22Rv1 (cell line): Measurements from ENCODE around the gene BPIFB1.

Experiments
- H3K27ac ChIP-seq: fragments of 450-650 bp; 2 replicates; pipeline ENCODE4 v1.5.1; 2017
- ZFX ChIP-seq: fragments of 450-650 bp; IDR thresholded peaks from 2 replicates; pipeline ENCODE4 v1.6.1; 2017; ENCODE audit warnings: antibody characterized with exemption, borderline replicate concordance
- TF ChIP-seq, protein P1 (sequence below): fragments of 450-650 bp; IDR thresholded peaks from 2 replicates; pipeline ENCODE4 v1.5.1; 2017; ENCODE audit warnings: mild to moderate bottlenecking

BPIFB1 gene, protein sequence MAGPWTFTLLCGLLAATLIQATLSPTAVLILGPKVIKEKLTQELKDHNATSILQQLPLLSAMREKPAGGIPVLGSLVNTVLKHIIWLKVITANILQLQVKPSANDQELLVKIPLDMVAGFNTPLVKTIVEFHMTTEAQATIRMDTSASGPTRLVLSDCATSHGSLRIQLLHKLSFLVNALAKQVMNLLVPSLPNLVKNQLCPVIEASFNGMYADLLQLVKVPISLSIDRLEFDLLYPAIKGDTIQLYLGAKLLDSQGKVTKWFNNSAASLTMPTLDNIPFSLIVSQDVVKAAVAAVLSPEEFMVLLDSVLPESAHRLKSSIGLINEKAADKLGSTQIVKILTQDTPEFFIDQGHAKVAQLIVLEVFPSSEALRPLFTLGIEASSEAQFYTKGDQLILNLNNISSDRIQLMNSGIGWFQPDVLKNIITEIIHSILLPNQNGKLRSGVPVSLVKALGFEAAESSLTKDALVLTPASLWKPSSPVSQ

DNA sequence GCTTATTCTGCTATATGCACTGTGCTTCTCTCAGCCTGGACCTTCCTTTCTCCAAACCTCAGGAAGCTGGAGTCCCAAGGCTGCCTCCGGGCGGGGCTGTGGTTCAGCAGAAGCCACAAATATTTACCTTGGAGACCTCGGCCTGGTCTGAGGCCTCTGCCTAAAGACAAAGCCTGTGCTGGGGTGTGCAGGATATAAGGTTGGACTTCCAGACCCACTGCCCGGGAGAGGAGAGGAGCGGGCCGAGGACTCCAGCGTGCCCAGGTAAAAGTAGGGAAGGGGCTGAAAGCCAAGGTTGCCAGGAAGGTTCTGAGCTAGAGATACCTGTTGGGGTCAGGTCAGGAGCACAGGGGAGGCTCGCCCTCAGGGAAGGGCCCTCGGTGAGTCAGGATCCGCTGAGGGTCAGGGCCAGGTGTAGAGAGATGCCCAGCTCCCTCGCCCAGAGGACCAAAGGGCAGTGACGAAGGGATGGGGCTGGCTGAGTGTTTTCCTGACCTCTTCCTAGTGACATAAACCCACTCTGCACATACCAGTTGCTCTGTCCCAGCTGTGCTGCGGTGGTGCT, at the start of gene BPIFB1:
BPIFB1 (plus strand) TSS at position 224 of the 565 bp plus-strand sequence. CDS start 2,860 bp downstream, outside the sequence.
- TF ChIP-seq, protein P1, sequence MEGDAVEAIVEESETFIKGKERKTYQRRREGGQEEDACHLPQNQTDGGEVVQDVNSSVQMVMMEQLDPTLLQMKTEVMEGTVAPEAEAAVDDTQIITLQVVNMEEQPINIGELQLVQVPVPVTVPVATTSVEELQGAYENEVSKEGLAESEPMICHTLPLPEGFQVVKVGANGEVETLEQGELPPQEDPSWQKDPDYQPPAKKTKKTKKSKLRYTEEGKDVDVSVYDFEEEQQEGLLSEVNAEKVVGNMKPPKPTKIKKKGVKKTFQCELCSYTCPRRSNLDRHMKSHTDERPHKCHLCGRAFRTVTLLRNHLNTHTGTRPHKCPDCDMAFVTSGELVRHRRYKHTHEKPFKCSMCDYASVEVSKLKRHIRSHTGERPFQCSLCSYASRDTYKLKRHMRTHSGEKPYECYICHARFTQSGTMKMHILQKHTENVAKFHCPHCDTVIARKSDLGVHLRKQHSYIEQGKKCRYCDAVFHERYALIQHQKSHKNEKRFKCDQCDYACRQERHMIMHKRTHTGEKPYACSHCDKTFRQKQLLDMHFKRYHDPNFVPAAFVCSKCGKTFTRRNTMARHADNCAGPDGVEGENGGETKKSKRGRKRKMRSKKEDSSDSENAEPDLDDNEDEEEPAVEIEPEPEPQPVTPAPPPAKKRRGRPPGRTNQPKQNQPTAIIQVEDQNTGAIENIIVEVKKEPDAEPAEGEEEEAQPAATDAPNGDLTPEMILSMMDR: no peak
- TF ChIP-seq ZFX: no peak
- no peak within 1 kb of the TSS for H3K27ac ChIP-seq

DNA sequence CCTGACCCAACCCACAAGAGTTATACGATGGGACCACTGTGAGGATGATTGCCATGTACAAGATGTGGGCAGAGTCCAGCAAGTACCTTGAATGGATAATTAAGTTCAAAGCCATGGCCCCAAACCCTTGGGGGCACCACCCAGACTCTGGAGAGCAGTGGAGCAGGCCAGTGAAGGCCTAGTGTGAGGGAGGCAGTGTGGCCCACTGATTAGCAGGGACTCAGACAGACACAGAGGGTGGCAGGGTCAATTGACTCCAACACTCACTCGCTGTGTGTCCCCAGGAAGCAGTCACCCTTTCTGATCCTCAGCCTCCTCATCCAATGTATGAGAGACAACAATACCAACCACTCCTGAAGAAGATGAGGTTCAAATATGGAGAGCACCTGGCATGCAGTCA, 49.0 kb upstream of the BPIFB1 start:
- no peak for TF ChIP-seq ZFX
- TF ChIP-seq, protein P1: no peak
- H3K27ac ChIP-seq: no peak overlapping the region

DNA sequence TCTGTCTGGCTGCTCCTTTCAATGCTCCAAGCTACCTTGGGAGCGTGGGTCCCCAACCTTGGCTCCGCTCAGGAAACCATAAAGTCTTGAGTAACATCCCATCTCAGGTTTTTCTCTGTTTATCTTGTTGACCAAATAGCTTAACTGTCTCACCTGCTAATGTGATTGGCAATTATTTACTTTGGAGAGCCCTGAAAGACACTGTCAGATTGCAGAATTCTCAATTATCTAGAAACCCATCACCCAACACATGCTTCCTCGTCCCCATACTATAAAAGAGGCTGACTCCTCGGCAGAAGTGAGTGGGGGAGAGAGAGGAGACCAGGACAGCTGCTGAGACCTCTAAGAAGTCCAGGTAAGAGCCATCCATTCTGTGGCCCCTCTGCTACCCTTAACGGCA, 47.3 kb upstream of the BPIFB1 start, which contains the start of gene BPIFA1:
BPIFA1 (plus strand) TSS at position 301 of the 400 bp plus-strand sequence. CDS start 1,716 bp downstream, outside the sequence.
- H3K27ac ChIP-seq: no peak within 1 kb of the TSS
- TF ChIP-seq, protein P1: no peak
- no peak for TF ChIP-seq ZFX

DNA sequence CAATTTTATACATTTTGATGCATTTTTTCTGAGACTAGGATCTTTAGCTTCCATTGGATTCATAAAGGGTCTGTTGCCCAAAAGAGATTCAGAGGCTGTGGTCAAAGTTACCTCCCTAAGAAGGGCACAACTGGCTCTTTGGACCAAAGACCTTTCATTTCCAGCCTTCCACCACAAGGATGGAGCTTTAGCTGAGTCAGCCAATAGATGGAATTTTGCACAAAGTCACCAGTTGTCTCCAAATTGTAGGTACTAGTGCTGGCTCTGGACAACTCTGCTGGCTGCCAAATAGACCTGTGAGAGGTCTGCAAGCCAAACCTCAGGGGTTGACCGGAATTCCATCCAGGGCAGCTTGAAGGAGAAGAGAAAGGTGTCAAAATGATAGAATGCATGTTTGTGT, 46.7 kb upstream of the BPIFB1 start:
- no peak for TF ChIP-seq ZFX
- TF ChIP-seq, protein P1: no peak

DNA sequence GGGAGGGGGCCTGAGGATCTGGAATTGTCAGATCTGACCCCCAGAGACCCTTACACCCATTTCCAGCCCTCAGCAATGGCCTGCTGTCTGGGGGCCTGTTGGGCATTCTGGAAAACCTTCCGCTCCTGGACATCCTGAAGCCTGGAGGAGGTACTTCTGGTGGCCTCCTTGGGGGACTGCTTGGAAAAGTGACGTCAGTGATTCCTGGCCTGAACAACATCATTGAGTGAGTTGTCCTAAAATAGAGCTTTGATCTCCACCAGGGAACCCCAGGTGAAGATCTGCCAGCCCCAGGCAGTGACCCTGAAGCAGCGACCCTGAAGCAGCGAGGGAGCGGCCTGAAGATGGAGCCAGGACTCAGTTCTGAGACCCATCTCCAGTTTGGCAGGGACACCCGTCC, 45.0 kb upstream of the BPIFB1 start:
- no peak overlapping the region for H3K27ac ChIP-seq
- TF ChIP-seq, protein P1: no peak
- no peak for TF ChIP-seq ZFX

More for the DNA sequence above, 46.7 kb upstream of the BPIFB1 start:
- H3K27ac ChIP-seq: no peak overlapping the region

DNA sequence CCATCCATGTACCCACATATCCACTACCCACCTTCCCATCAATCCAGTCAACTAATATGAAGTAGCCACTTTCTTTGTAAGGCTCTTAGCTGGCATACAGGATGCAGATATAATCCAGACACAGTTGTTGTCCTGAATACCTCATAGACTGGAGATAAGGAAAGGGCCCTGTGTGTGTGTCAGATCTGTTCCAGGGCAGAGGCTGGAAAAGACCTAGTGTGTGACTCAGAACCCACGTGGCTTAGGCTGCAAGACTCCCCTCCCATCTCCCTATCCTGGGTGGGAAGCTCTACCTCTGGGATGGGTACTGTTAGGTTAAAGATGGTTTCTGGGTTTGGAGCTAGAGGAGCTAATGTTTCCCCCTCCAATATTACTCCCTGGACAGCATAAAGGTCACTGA, 43.6 kb upstream of the BPIFB1 start:
- no peak for TF ChIP-seq ZFX
- TF ChIP-seq, protein P1: no peak

DNA sequence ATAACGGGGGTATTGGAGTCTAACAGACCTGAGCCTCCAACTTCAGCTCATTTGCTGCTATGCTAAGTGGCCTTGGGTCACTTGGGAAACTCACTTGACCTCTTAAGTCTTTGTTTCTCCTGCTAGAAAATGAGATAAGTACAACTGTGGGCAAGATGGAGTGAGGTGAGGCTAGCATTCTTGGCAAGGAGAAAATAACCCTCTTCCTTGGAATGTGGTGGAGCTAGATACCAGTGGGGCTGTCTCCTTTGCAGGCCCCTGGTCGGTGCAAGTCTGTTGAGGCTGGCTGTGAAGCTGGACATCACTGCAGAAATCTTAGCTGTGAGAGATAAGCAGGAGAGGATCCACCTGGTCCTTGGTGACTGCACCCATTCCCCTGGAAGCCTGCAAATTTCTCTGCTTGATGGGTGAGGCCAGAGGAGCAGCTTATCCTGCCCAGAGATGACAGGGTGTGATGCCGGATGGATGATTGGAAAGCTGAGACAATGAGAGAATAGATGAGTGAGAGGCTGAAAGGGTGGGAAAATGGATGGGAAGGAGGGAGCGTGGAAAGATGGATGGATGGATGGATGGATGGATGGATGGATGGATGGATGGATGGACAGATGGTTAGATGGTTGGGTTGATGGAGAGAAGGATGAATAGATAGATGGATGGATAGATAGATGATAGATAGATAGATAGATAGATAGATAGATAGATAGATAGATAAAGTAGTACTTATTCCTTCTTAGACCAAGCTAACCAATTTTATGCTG, 42.9 kb upstream of the BPIFB1 start:
- no peak for TF ChIP-seq ZFX
- TF ChIP-seq, protein P1: no peak
- H3K27ac ChIP-seq: no peak overlapping the region

More for the DNA sequence above, 43.6 kb upstream of the BPIFB1 start:
- no peak overlapping the region for H3K27ac ChIP-seq
